CD4-positive, alpha-beta T cell treated with Interleukin-21 for 1 hour (primary cell): ENCODE data around the gene ERH.

Experiments used
- DNase-seq: peaks from one replicate; pipeline ENCODE4 v3.0.0-alpha.2; 2020

ERH gene

DNA sequence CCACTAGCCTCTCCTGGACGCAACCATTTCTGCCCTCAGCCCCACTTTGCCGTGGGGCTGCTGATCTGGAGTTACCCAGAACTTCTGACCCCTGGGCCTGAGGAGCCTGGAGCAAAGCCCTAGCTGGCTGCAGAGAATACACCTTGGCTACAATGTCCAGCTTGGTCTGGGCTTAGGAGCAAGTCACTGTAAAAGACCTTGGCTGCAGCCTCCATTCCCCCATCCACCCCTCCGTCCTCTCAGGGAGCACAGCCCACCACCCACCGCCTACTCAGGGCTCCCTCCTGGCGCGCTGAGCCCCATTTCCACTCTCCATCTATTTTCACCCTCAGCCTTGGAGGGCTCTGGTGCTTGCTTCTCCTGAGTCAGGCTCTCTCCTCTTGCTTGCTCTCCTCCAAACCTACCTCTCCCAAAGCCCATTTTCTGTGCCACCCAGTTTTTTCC is 42.9 kb downstream of the ERH start:
- DNase-seq, result no peak

DNA sequence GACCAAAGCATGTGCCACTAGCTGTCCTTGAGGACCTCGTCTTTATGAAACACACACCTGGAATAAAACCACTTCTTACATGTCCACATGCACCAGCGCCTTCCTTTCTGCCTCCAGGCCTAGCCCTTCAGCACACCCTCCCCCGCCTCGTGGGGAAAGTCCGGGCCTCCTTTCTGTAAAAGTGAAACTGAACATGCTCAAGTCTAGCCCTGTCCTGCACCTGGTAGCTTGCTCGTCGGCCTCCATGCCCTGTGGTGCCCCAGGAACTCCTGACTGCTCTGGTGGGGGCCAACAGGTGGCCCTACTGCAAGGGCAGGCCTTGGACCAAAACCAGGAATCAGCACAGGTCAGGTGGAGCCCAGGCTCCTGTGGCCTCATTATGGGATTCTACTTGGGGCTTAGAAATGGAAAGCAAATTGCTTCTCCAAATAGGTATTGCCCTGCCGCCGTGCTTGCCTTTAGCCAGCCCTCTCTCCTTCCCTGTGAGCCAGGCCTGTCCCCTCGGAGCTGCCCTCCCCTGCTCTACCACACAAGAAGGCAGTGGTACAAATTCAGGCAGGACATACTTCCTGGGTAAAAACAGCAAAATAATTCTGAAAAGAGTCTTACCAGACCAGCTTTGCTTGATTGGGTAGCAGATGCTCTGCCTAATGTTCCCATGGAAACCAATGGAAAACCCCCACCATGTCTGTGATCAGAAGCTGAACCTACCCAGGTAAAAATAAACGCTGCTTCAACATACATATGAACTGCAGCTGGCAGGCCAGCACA is 43.5 kb downstream of the ERH start:
- peak; percentile 75 for DNase-seq

GRCh38 chr14:69353168-69353567 is 44.9 kb downstream of the ERH start:
- no peak for DNase-seq

GRCh38 chr14:69351911-69352310 is 46.2 kb downstream of the ERH start:
- DNase-seq, result no peak

- DNase-seq, result no peak
These were observed 46.7 kb downstream of the ERH start for GRCh38 chr14:69351385-69351784.

DNA sequence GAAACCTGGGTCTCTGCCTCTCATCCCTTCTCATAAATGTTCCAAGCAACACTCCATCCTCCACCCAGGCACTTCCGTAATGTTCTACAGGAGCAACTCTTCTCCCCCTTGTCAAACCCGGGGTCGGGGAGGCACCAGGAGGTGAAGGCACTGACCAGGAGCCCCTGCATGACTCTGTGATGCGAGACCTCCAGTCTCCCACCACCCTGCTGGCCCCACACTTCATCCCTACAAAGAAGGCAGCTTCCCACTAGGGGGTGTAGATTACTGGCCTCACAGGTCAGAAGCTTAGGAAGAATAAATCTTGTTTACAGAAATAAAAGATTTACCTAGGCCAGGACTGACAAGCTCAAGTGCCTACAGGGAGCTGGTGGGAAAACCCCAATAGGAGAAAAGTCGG is 47.2 kb downstream of the ERH start:
- no peak for DNase-seq

DNA sequence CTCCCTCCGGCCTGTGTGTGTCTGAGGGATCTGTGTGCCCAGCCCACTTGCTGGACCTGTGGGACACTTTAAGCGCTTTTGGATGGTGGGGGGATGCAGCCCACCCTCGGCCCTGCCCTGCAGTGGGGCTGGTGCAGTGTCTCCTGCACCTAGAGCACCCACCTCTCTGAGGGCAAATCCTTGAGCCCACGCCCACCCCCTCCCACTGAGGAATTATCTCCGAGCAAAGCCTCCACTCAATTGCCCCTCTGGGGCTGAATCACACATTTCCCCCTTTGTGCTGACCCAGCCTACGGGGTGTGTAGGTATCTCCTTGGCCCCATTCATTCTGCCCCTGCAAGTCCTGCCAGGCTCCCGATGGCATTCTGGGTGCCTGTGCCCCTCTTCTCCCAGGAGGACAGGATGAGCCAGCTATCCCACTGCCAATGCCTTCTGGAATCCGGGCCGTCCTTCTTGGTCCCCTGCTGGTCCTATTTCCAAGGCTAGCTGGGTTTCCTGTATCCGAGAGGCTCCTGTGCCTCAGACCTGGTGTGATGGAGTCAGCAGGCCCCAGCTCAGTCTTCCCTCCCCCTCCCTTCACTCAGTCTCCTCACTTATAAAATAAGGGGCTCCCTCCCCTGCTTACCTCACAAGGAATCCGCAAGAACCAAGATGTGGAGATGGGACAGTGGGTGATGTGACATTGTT is 48.9 kb downstream of the ERH start:
- DNase-seq, result no peak

GRCh38 chr14:69346710-69347109 is 51.4 kb downstream of the ERH start:
- DNase-seq, result no peak

DNA sequence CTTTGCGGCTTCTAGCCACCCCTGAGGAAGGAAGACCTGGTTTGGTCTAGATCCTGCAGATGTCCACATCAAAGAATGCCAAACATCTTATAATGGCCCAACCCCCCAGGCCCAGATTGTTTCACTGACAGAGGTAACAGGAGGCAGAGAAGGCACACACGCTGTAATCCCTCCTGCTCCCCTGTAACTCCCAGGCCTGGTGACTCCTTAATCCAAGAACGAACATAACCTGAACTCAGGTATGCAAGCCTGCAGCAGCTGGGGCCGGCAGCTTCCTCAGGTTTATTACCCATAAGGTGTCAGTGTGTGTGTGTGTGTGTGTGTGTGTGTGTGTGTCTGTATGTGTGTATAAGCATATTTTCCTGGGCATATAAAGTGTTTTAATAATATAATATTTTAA is 52.7 kb downstream of the ERH start:
- no peak for DNase-seq

DNA sequence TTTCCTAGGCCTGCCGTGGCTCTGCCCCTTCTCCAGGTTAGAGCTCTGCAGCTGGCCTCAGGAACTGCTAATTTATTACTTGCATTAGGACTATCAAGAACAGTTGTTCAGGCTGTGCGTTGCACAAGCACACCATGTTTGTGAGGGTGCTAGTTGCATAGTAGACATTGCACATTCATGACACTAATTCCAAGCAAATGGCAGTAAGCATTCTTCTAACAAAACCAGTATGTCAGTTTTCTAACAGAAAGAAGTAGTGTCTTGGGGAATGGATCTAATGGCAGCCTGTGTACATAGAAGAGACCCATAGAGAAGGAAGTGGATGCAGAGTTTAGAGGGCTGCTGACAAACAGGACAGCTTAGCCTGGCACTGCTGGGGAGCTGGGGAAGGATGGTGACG is 53.9 kb downstream of the ERH start:
- DNase-seq, result no peak

GRCh38 chr14:69342928-69343525 is 55.1 kb downstream of the ERH start:
- no peak for DNase-seq

DNA sequence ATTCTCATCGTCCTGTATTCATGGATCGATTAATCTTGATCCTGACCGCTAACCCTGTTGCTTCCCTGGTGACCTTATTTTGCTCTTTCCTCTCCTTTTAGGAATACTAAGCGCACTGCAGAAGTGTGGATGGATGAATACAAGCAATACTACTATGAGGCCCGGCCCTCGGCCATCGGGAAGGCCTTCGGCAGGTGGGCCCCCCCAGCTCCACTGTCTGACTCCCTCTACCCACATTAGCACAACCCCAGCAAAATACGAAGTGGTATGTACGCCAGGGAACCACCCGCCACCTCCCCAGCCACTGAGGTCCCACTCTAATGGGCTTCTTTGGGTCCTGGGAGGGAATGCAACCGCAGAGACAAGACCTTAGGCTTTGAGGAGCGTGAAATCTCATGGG is 58.7 kb downstream of the ERH start:
- DNase-seq, result no peak

DNA sequence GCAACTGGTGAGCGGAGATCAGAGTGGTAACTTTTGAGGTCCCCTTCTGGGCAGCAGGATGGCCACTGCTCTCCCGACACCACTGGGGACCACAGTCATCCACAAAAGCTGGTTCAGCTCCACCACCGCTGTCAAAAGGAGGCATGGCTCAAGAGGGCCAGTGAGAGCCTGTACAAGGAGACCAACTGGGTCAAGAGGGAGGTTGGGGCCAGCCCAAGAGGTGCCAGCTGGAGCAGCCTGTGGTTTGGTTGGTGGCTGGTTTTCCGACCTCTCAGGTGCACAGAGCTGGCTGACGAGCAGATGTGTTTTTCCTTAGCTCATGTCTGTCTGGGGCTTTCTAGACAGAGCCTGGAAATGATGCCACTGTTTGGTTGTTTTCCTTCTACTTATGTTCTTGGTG is 60.1 kb downstream of the ERH start:
- DNase-seq, result no peak

GRCh38 chr14:69335371-69335771 is 62.7 kb downstream of the ERH start:
- no peak for DNase-seq

- DNase-seq, result no peak
These were observed 63.5 kb downstream of the ERH start for GRCh38 chr14:69334576-69334975.

DNA sequence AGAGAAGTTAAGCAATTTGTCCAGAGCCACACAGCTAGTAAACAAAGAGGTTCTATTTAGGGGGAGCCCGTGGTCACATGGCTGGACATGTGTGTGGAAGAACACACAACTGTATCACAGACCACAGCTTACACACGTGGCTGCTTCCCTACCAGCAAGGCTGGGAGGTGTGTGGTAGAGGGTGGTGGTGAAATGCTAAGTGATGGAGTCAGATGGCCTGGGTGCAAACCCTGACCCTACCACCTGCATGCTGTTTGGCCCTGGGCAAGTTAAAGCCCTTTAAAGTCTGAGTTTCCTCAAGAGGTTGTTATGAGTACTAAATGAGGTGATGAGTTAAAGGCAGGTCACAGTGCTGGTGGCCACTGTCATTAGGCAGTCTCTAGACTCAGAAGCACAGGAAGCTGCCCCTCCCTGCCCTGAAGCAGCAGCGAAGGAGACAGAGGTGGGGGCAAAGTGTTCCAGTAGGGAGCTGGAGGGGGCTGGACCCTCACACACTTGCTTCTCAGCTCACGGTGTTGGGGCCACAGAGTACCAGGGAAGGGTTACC is 64.2 kb downstream of the ERH start:
- no peak for DNase-seq

- DNase-seq, result no peak
These were observed 65.2 kb downstream of the ERH start for GRCh38 chr14:69332782-69333395.

DNA sequence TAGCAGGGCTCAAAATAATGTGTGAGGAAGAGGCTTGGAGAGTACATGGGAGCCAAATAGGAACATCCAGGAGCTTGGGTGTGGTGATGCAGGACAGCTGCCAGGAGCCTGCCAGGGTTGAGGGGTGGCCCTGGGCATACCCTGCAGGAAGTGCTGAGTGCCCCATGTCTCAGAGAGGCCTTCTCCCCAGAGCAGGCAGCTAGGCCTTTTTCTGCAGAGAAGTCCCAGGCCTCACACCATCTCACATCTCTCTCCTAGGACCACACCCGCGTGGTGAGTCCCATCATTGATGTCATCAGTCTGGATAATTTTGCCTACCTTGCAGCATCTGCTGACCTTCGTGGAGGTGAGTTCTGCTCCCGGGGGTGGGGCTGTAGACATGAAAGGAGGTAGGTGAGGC is 66.9 kb downstream of the ERH start:
- no peak for DNase-seq
